Thyroid gland (tissue), 4 donors: Measurements from ENCODE around the gene CNNM3.
"Not testable (repeated sequence)": the region's sequence is repeated elsewhere in the genome, so short reads cannot be mapped to it uniquely, and the experiment has no call there.

Source experiments
- POLR2A ChIP-seq, 2 donors: fragments of 450-650 bp; IDR thresholded peaks; one replicate each; pipeline ENCODE4 v1.6.1; 2017; ENCODE audit warnings: antibody characterized with exemption in 2 of 2, mild to moderate bottlenecking in 2 of 2, moderate library complexity in 1 of 2
- TF ChIP-seq, protein P1 (sequence below), 6 experiments: fragments of 200-600 bp in 3 of 6; fragments of 450-650 bp in 3 of 6; sonication (generic) in 3 of 6; IDR thresholded peaks; one replicate each; pipeline ENCODE4 v1.5.1; 2016 to 2019; ENCODE audit warnings: antibody characterized with exemption in 6 of 6, mild to moderate bottlenecking in 2 of 6, inconsistent platforms in 1 of 6, moderate library complexity in 1 of 6

DNA sequence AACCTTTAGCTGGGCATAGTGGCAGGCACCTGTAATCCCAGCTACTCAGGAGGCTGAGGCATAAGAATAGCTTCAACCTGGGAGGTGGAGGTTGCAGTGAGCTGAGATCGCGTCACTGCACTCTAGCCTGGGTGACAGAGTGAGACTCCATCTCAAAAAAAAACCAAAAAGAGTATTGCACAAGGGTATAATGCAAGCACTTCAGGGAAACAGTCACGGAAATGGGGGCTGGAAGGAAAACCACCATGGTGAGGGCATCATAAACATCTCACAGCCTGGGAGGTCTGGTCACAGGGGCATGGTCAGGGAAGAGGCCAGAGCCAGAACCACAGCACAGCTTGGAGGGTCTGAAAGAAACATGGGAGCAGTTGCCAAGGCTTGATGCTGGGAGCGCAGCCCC, 47.0 kb downstream of the CNNM3 start:
- TF ChIP-seq POLR2A (IDR thresholded peaks at IDR 0.05): not testable (repeated sequence)
- TF ChIP-seq, protein P1, sequence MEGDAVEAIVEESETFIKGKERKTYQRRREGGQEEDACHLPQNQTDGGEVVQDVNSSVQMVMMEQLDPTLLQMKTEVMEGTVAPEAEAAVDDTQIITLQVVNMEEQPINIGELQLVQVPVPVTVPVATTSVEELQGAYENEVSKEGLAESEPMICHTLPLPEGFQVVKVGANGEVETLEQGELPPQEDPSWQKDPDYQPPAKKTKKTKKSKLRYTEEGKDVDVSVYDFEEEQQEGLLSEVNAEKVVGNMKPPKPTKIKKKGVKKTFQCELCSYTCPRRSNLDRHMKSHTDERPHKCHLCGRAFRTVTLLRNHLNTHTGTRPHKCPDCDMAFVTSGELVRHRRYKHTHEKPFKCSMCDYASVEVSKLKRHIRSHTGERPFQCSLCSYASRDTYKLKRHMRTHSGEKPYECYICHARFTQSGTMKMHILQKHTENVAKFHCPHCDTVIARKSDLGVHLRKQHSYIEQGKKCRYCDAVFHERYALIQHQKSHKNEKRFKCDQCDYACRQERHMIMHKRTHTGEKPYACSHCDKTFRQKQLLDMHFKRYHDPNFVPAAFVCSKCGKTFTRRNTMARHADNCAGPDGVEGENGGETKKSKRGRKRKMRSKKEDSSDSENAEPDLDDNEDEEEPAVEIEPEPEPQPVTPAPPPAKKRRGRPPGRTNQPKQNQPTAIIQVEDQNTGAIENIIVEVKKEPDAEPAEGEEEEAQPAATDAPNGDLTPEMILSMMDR (IDR thresholded peaks at IDR 0.05): not testable (repeated sequence)
